ENCODE results near the gene MAPKBP1. TPM values are rescaled to one million over a fixed set of nuclear protein-coding genes. Genes with fewer than 3 reads are reported as not detected.

MAPKBP1 gene
- total and polyA plus RNA-seq, 2 of the 4 experiments (the other 2 are of a cell fraction): 12.5 to 15.3 TPM

DNA sequence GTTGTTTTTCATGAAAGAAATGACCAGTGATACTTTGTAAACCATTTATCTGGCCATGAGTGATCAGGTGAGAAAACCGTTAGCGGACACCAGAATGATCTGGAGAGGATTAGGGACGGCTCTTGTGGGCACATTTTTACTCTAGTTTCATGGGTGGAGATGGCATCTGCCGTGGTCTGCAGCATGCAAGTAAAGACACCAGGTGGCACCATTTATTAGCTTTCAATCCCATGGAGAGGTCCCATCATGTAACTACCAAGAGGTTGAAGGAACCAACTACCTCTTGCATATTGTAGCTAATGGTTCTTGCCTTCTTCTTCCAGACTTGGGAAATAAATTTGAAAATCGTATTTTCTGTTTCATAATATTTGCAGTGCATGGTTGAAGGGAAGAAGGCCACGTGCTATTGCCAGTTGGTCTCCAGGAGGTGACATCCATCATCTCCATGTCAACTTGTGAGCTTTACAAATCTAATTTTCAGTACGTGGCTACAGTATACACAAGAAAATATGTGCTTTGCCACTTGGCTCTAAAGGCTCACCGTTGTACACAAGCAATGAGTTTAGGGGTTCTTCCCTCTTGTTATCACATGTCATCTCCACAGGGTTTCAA lies 1.5 kb upstream of the MAPKBP1 start (continued):
- TF ChIP-seq RFX5 (IDR thresholded peaks at IDR 0.05; ENCODE audit: low read depth, low read length) (no peak), MAFK (IDR thresholded peaks at IDR 0.05; ENCODE audit: low read depth, low read length) (no peak), NFE2L2 (IDR thresholded peaks at IDR 0.05; ENCODE audit: low read depth, low read length) (no peak)

DNA sequence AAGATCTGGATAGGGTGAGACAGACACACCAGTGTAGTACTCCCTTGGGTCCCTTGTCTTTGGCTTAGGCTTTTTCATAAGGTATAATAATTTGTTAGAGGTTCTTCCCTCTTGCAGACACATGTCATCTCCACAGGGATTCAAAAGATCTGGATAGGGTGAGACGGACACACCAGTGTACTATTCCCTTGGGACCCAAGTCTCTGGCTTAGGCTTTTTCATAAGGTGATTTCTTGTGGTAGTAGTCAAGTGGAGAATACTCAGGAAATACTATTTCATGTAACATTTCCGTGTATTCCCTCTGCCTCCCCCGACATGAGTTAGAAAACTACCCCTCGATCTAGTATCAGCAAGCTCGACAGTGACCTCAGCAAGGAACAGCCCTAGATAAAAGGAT lies 954 bp upstream of the MAPKBP1 start:
- BruUV-seq (replicated peaks): no TSS peak
- in situ Hi-C loops (cut with MboI; ENCODE audit: low sequenced_read_pairs) (loop anchor here (5.0 kb wide), 1 partner anchor 39 kb away; no protein-coding TSS in a partner anchor), intact Hi-C loops (cut with micrococcal nuclease) (loop anchor here (2.0 to 10.0 kb wide), 2 partner anchors 169 to 217 kb away; no protein-coding TSS in a partner anchor), dilution Hi-C loops (cut with HindIII; ENCODE audit: low sequenced_read_pairs, unreplicated experiment) (no loop called here)
- ATAC-seq (ENCODE audit: low read depth) (no peak), DNase-seq (no peak)
- peaks cover 18 to 44% of the 10 kb centered on the region in 2 experiments; a peak in 3 of 4 replicates for H3K79me1 ChIP-seq (ENCODE audit: low read depth in 1 of 2, low read length in 2 of 2)
- WGBS, 2 experiments (ENCODE audit: extremely low coverage in 2 of 2, insufficient read length in 1 of 2): no CpG with 5 or more reads among the region's 5 CpGs
- H2BK5ac ChIP-seq (ENCODE audit: low read depth, low read length, poor library complexity, severe bottlenecking): peak overlapping the region; percentile 49
- peak overlapping the region; percentile 74 for H3K27ac ChIP-seq (ENCODE audit: insufficient read depth, low read length)
- H2AK9ac ChIP-seq (replicated peaks; ENCODE audit: low read depth, low read length, poor library complexity): peak overlapping the region; percentile 82
- H3K27me3 ChIP-seq (ENCODE audit: control insufficient read depth, insufficient read depth, low read length): no peaks in the 10 kb centered on the region
- H2BK20ac ChIP-seq (ENCODE audit: low read depth, low read length): peak overlapping the region; percentile 40; the same call in 1 of the 2 replicates
- H4K20me1 ChIP-seq (ENCODE audit: insufficient read depth, low read length): peaks cover 24% of the 10 kb centered on the region
- peak overlapping the region; percentile 96 for H2AFZ ChIP-seq (replicated peaks; ENCODE audit: low read length, poor library complexity)
- H3K9me3 ChIP-seq (ENCODE audit: control insufficient read depth, insufficient read depth, low read length): no peaks in the 10 kb centered on the region
- POLR2A ChIA-PET (ENCODE audit: unreplicated experiment): interaction anchor here (1.0 kb wide), 1 partner anchor 37 kb away, joined by 3 read pairs; no protein-coding TSS in a partner anchor
- peak overlapping the region; percentile 80 for H3K4me3 ChIP-seq (ENCODE audit: insufficient read depth, low read depth, low read length)
- H4K91ac ChIP-seq (ENCODE audit: insufficient read depth, low read depth, low read length): peak overlapping the region; percentile 71
- H3K4ac ChIP-seq (ENCODE audit: low read depth, low read length): peak overlapping the region; percentile 76
- H3K18ac ChIP-seq (ENCODE audit: low read depth, low read length): 0 out of 2 replicates have a peak overlapping the region, but pooled peaks have one; percentile 9
- H4K5ac ChIP-seq (ENCODE audit: low read depth, low read length): no peak overlapping the region; the same call in 1 of the 2 replicates
- peak overlapping the region; percentile 9 to 68 for H4K8ac ChIP-seq (ENCODE audit: low read depth in 2 of 2, low read length in 2 of 2)
- H3K9ac ChIP-seq (ENCODE audit: low read depth, low read length): peak overlapping the region; percentile 70
- H3K56ac ChIP-seq (ENCODE audit: extremely low read depth, insufficient read depth, low read length): peak overlapping the region; percentile 73; the same call in 1 of the 2 replicates
- CTCF ChIA-PET: interaction anchor here (0.6 to 3.5 kb wide), 14 partner anchors 9 to 307 kb away, joined by 3 to 54 read pairs (median 4); partner anchors contain the start of gene RPAP1
- H2AK5ac ChIP-seq (ENCODE audit: low read depth, low read length): peak overlapping the region; percentile 71
- H3K23ac ChIP-seq (ENCODE audit: low read depth, low read length): peak overlapping the region; percentile 75; the same call in 1 of the 2 replicates
- H2BK15ac ChIP-seq (ENCODE audit: low read depth, low read length): 0 out of 3 replicates have a peak overlapping the region, but pooled peaks have one; percentile 17
- peak overlapping the region; percentile 82 for H3K4me2 ChIP-seq (ENCODE audit: low read depth, low read length)
- peak overlapping the region; percentile 82 for H3K14ac ChIP-seq (replicated peaks; ENCODE audit: low read depth, low read length)
- H3K36me3 ChIP-seq (ENCODE audit: control insufficient read depth, insufficient read depth, low read length): no peaks in the 10 kb centered on the region
- peaks cover 10% of the 10 kb centered on the region for H3K9me1 ChIP-seq (ENCODE audit: insufficient read depth, low read length)
- peak overlapping the region; percentile 26; the same call in 1 of the 2 replicates for H2BK120ac ChIP-seq (ENCODE audit: low read depth, low read length)
- H3K4me1 ChIP-seq (ENCODE audit: control insufficient read depth, insufficient read depth, low read length): peaks cover 13% of the 10 kb centered on the region
- TF ChIP-seq, protein P1, sequence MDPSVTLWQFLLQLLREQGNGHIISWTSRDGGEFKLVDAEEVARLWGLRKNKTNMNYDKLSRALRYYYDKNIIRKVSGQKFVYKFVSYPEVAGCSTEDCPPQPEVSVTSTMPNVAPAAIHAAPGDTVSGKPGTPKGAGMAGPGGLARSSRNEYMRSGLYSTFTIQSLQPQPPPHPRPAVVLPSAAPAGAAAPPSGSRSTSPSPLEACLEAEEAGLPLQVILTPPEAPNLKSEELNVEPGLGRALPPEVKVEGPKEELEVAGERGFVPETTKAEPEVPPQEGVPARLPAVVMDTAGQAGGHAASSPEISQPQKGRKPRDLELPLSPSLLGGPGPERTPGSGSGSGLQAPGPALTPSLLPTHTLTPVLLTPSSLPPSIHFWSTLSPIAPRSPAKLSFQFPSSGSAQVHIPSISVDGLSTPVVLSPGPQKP (IDR thresholded peaks at IDR 0.05; ENCODE audit: borderline replicate concordance, low read depth, low read length): no peak
- TF ChIP-seq POLR2A (IDR thresholded peaks at IDR 0.05; ENCODE audit: low read depth, low read length): no peak
- TF ChIP-seq NFE2L2 (IDR thresholded peaks at IDR 0.05; ENCODE audit: low read depth, low read length): no peak
- no peak for TF ChIP-seq MAFK (IDR thresholded peaks at IDR 0.05; ENCODE audit: low read depth, low read length)
- no peak for TF ChIP-seq RAD21 (IDR thresholded peaks at IDR 0.05; ENCODE audit: low read length)
- no peak for TF ChIP-seq RCOR1 (IDR thresholded peaks at IDR 0.05; ENCODE audit: insufficient replicate concordance, low read length)
- TF ChIP-seq CHD1 (IDR thresholded peaks at IDR 0.05; ENCODE audit: low read depth, low read length): no peak
- no peak for TF ChIP-seq RFX5 (IDR thresholded peaks at IDR 0.05; ENCODE audit: low read depth, low read length)
- TF ChIP-seq MAZ (IDR thresholded peaks at IDR 0.05; ENCODE audit: borderline replicate concordance, low read depth, low read length): no peak
- TF ChIP-seq CEBPB (IDR thresholded peaks at IDR 0.05; ENCODE audit: low read depth, low read length): no peak
- TF ChIP-seq BHLHE40 (IDR thresholded peaks at IDR 0.05; ENCODE audit: low read depth, low read length): no peak
- TF ChIP-seq, protein P2, sequence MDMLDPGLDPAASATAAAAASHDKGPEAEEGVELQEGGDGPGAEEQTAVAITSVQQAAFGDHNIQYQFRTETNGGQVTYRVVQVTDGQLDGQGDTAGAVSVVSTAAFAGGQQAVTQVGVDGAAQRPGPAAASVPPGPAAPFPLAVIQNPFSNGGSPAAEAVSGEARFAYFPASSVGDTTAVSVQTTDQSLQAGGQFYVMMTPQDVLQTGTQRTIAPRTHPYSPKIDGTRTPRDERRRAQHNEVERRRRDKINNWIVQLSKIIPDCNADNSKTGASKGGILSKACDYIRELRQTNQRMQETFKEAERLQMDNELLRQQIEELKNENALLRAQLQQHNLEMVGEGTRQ (IDR thresholded peaks at IDR 0.05; ENCODE audit: low read depth, low read length): no peak
- no peak for TF ChIP-seq FOS (IDR thresholded peaks at IDR 0.05; ENCODE audit: low read depth, low read length)
- TF ChIP-seq SMC3 (IDR thresholded peaks at IDR 0.05; ENCODE audit: low read depth, low read length): no peak
